Right lobe of liver (tissue), 6 donors: ENCODE measurements around the gene MRPS15. TPM values are rescaled to one million over a fixed set of nuclear protein-coding genes. Genes with fewer than 3 reads are reported as not detected.
A peak's percentile ranks its signal among the peaks of the same experiment; 100 is the strongest.

Experiments
- ATAC-seq, 4 donors: fragments of 200-7000 bp; cut with Tn5 transposase; one replicate each; pipeline ENCODE4 v1.9.1; 2020; ENCODE audit warnings: mild to moderate bottlenecking in 4 of 4, moderate library complexity in 4 of 4
- DNase-seq, 3 donors: peaks; one replicate each; pipeline ENCODE4 v3.0.0-alpha.2; 2020
- H3K27ac ChIP-seq, 3 donors: fragments of 200-600 bp; one replicate each; pipeline ENCODE4 v1.8.0; 2022
- H3K27me3 ChIP-seq, 2 donors: fragments of 200-600 bp; one replicate each; pipeline ENCODE4 v1.8.0; 2022
- H3K36me3 ChIP-seq, 4 donors: fragments of 200-600 bp; sonication (generic) in 1 of 4; one replicate each; pipeline versions ENCODE4 v1.5.1 to v1.8.0; 2017 to 2022; ENCODE audit warnings: control low read depth in 1 of 4
- H3K4me1 ChIP-seq, 4 donors: fragments of 200-600 bp; sonication (generic) in 1 of 4; one replicate each; pipeline versions ENCODE4 v1.5.1 to v1.8.0; 2017 to 2022; ENCODE audit warnings: control low read depth in 1 of 4
- H3K4me3 ChIP-seq, 3 donors: fragments of 200-600 bp; one replicate each; pipeline ENCODE4 v1.8.0; 2022
- H3K9me3 ChIP-seq, 4 donors: fragments of 200-600 bp; sonication (generic) in 1 of 4; one replicate each; pipeline versions ENCODE4 v1.5.1 to v1.8.0; 2017 to 2022; ENCODE audit warnings: control low read depth in 1 of 4
- POLR2A ChIP-seq: fragments of 450-650 bp; IDR thresholded peaks from one replicate; pipeline ENCODE4 v1.6.1; 2017; ENCODE audit warnings: antibody characterized with exemption, mild to moderate bottlenecking
- WGBS: methylation state at CpG from one replicate; pipeline ENCODE4 v1.1.6; 2018; ENCODE audit warnings: low coverage, low lambda C conversion rate; ENCODE audit not compliant: insufficient coverage; ENCODE audit errors: missing lambda C conversion rate; 5-methylcytosine and 5-hydroxymethylcytosine counted together
- intact Hi-C, 2 donors: fragments of 100-400 bp; cut with DNase I; formaldehyde crosslinking; loops; one replicate each; pipeline versions ENCODE4 v1.11.2 to v1.14.1; 2022
- total RNA-seq, 6 experiments: library from RNA; depleted of rRNA in 2 of 6; stranded (reverse); fragments of >200 nt in 2 of 6; fragmentation: NEBNext Ultra II Directional in 3 of 6; extraction: Animal tissue kit (Norgen Biotek cat#: 25700) in 3 of 6; gene quantifications; one replicate each; pipeline versions ENCODE4 v1.1.0 to v1.2.4, GENCODE V29; 2016 to 2023
- TF ChIP-seq, protein P1 (sequence below), 4 donors: fragments of 200-600 bp in 3 of 4; fragments of 450-650 bp in 1 of 4; IDR thresholded peaks; one replicate each; pipeline versions ENCODE4 v1.5.1 to v1.8.0; 2016 to 2022; ENCODE audit warnings: antibody characterized with exemption in 4 of 4, mild to moderate bottlenecking in 2 of 4
- donor health status: DM: no; HTN: yes; CAD: no.
- donor health status: DM: no; HTN: no; CAD: no.
- donor health status: DM: no; HTN: no; CAD: no.
- donor health status: DM: no; HTN: yes; CAD: no.
- donor health status: DM: no; HTN: yes; CAD: no.

The MRPS15 gene
- total RNA-seq, 6 experiments from 2014 or later = 44.9 to 63.6 (median 55.1) TPM

DNA sequence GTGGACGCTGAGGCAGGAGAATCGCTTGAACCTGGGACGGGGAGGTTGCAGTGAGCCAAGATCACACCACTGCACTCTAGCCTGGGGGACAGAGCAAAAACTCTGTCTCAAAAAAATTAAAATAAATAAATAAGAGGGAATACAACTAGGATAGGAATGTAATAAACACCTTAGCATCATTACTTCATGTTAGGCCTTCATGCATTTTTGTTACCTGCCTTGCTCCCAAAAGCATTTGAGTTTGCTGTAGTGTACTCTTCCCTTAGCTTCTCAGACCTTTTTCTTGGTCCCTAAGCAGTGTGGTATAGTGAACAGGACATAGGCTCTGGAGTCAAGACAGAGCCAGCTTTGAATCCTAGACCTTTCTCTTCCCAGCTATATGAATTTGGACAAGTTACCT lies 11.1 kb downstream of the MRPS15 start:
- H3K27me3 ChIP-seq = no peaks in the 10 kb centered on the region
- intact Hi-C loops = no loop called here
- H3K36me3 ChIP-seq = peaks cover 0 to 33% (median 17%) of the 10 kb centered on the region in 4 donors
- ATAC-seq (no peak), DNase-seq (no peak)
- H3K27ac ChIP-seq = no peak overlapping the region
- 95% methylated on average over 3 of the region's 3 CpGs for WGBS
- H3K9me3 ChIP-seq = no peaks in the 10 kb centered on the region
- no peaks in the 10 kb centered on the region for H3K4me1 ChIP-seq
- TF ChIP-seq, protein P1, sequence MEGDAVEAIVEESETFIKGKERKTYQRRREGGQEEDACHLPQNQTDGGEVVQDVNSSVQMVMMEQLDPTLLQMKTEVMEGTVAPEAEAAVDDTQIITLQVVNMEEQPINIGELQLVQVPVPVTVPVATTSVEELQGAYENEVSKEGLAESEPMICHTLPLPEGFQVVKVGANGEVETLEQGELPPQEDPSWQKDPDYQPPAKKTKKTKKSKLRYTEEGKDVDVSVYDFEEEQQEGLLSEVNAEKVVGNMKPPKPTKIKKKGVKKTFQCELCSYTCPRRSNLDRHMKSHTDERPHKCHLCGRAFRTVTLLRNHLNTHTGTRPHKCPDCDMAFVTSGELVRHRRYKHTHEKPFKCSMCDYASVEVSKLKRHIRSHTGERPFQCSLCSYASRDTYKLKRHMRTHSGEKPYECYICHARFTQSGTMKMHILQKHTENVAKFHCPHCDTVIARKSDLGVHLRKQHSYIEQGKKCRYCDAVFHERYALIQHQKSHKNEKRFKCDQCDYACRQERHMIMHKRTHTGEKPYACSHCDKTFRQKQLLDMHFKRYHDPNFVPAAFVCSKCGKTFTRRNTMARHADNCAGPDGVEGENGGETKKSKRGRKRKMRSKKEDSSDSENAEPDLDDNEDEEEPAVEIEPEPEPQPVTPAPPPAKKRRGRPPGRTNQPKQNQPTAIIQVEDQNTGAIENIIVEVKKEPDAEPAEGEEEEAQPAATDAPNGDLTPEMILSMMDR (IDR thresholded peaks at IDR 0.05) = no peak
- no peak for TF ChIP-seq POLR2A
- no peak overlapping the region for H3K4me3 ChIP-seq

DNA sequence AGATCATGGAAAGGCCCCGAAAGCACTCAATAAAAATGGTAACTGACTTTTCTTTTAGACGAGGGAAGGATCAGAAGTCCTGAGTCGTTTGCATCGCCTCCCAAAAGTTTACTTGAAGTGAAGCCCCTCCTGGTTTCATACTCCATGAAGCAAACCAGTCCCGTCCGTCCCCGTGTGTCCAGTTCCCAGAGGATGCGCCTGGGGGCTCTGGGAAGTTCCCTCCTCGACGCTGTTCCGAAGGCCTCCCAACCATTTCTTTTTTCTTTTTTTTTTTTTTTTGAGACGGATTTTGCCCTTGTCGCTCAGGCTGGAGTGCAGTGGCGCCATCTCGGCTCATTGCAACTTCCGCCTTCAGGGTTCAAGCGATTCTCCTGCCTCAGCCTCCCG lies 13.3 kb downstream of the MRPS15 start:
- ATAC-seq = no peak
- intact Hi-C loops = no loop called here
- 26% methylated on average over 9 of the region's 18 CpGs for WGBS
- Histone ChIP-seq H3K36me3 (peaks cover 0 to 14% (median 7%) of the 10 kb centered on the region in 4 donors), H3K9me3 (no peaks in the 10 kb centered on the region), H3K4me3 (peak overlapping the region; percentile 60 to 61 (median 60)), H3K27ac (peak overlapping the region; percentile 89 to 93 (median 91)), H3K4me1 (no peaks in the 10 kb centered on the region), H3K27me3 (no peaks in the 10 kb centered on the region)
- DNase-seq = no peak
- TF ChIP-seq, protein P1 (IDR thresholded peaks at IDR 0.05) = no peak
- no peak for TF ChIP-seq POLR2A

DNA sequence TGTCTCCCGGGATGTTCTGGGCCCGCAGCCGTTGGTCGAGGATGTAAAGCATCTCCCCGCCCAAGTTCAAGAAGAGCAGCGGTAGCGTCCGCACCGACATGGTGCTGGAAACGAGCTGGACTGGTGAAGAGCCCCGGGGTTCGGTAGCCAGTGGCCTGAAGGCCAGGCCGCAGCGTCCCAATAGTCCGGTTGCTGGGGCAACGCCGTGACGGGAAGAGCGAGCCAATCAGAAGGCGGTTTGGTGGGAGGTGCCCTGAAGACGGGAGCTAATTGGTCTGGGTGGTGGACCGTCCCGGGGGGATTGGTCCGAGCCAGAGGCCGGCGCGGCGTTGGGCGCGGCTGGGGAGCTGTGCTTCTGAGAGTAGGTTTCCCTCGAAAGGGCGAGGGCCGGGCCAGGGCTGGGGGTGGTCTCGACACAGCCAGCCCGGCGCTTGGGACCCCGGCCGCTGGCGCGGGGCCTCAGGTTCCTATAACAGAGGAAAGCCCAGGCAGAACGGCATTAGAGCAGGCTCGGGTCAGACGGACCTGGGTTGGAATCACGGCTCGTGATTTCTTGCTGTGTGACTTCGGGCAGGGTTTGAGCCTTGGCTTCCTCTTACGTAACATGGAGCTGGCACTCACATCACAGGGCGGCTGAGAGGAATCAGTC lies 13.8 kb downstream of the MRPS15 start, which contains the start of gene OSCP1:
Gene OSCP1 (minus strand): TSS at position 182 of the 649 bp plus-strand sequence. CDS start 82 bp downstream, at position 100.
- peak within 1 kb of the TSS; percentile 60 to 61 (median 60) for H3K4me3 ChIP-seq
- peak within 1 kb of the TSS; percentile 89 to 93 (median 91) for H3K27ac ChIP-seq
- peak; percentile 95 to 97 (median 96) for DNase-seq
- TF ChIP-seq, protein P1 (IDR thresholded peaks at IDR 0.05) = no peak
- peak; percentile 81 for TF ChIP-seq POLR2A
- no peaks in the 10 kb centered on the region for H3K4me1 ChIP-seq
- peak; percentile 97 to 99 (median 98) for ATAC-seq
- 0% methylated on average over 9 of the region's 48 CpGs for WGBS
- intact Hi-C loops = no loop called here
- H3K27me3 ChIP-seq = no peaks in the 10 kb centered on the region
- peaks cover 0 to 9% (median 4%) of the 10 kb centered on the region in 4 donors for H3K36me3 ChIP-seq
- no peaks in the 10 kb centered on the region for H3K9me3 ChIP-seq

DNA sequence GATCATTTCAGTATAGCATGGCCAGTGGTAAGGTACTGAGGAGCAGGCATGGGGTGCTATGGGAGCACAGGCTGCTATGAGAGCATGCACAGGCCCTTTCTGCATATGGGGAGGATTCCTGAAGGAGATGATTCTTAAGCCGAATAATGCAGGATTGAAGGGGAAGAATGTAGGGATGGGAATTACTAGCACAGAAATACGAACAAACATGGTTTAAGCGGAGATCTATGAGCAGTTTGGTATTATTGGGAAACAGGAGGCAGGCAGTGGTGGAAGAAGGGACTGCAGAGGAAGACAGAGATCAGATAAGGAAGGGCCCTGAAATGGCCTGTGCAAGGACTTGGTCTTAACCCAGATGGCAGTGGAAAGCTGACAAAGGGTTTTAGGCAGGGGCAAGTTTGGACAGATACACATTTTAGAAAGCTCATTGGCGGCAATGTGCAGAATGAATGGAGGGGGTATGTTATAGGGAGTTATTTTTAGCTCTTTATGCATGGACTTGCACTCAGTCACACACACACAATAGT lies 15.6 kb downstream of the MRPS15 start:
- ATAC-seq (no peak), DNase-seq (no peak)
- H3K27ac ChIP-seq = no peak overlapping the region
- no peaks in the 10 kb centered on the region for H3K4me1 ChIP-seq
- WGBS = 78% methylated on average over 4 of the region's 4 CpGs
- H3K9me3 ChIP-seq = no peaks in the 10 kb centered on the region
- no peaks in the 10 kb centered on the region for H3K27me3 ChIP-seq
- TF ChIP-seq POLR2A = no peak
- H3K4me3 ChIP-seq = no peak overlapping the region
- no peaks in the 10 kb centered on the region for H3K36me3 ChIP-seq
- intact Hi-C loops = no loop called here

DNA sequence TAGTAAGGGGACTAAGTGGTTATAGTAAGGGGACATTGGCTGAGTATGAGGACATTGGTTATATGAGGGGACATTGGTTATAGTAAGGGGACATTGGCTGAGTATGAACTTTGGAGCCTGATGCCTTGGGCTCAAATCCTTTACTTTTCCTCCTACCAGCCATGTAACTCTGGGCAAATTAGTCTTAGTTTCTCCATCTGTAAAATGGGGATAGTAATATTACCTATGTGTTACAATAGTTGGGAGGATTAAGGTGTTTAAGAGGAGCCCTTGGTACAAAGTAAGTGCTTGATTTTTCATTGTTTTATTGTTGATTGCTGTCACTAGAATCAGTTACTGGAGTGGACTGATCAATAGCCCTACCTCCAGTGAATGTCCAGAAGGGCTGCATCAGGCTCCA lies 16.7 kb downstream of the MRPS15 start:
- Histone ChIP-seq H3K4me3 (no peak overlapping the region), H3K27me3 (no peaks in the 10 kb centered on the region), H3K27ac (no peak overlapping the region), H3K36me3 (no peaks in the 10 kb centered on the region), H3K9me3 (no peaks in the 10 kb centered on the region), H3K4me1 (no peaks in the 10 kb centered on the region)
- DNase-seq (no peak), ATAC-seq (no peak)
- TF ChIP-seq, protein P1 (IDR thresholded peaks at IDR 0.05) = no peak
- TF ChIP-seq POLR2A = no peak
- intact Hi-C loops = no loop called here
